Peyer's patch (tissue), 4 donors: ENCODE results near the gene ADORA2B. TPM values are rescaled to one million over a fixed set of nuclear protein-coding genes. Genes with fewer than 3 reads are reported as not detected.

Experiments used
- DNase-seq, 3 donors: peaks; one replicate each; pipeline ENCODE4 v3.0.0-alpha.2; 2017 to 2019
- H3K27ac ChIP-seq, 4 donors: fragments of 200-600 bp; sonication (generic); one replicate each; pipeline ENCODE4 v1.5.1; 2016 to 2019
- H3K27me3 ChIP-seq, 2 donors: fragments of 200-600 bp; sonication (generic); one replicate each; pipeline ENCODE4 v1.5.1; 2019
- H3K36me3 ChIP-seq, 3 donors: fragments of 200-600 bp; sonication (generic); one replicate each; pipeline ENCODE4 v1.5.1; 2016 to 2019
- H3K4me1 ChIP-seq, 4 donors: fragments of 200-600 bp; sonication (generic); one replicate each; pipeline ENCODE4 v1.5.1; 2016 to 2019
- H3K4me3 ChIP-seq, 4 donors: fragments of 200-600 bp; sonication (generic); 1 replicate in 3 of 4; 2 replicates in 1 of 4; pipeline ENCODE4 v1.5.1; 2016 to 2019; ENCODE audit warnings: mild to moderate bottlenecking in 1 of 4
- H3K9me3 ChIP-seq, 4 donors: fragments of 200-600 bp; sonication (generic); one replicate each; pipeline ENCODE4 v1.5.1; 2016 to 2019; ENCODE audit warnings: mild to moderate bottlenecking in 1 of 4
- CTCF ChIP-seq, 6 experiments: fragments of 450-650 bp in 4 of 6; fragments of 200-600 bp in 2 of 6; sonication (generic) in 1 of 6; IDR thresholded peaks; one replicate each; pipeline ENCODE4 v1.5.1; 2017 to 2019; ENCODE audit warnings: antibody characterized with exemption in 6 of 6, mild to moderate bottlenecking in 3 of 6, moderate library complexity in 1 of 6
- POLR2A ChIP-seq, 2 donors: fragments of 450-650 bp; IDR thresholded peaks; one replicate each; pipeline ENCODE4 v1.5.1; 2017; ENCODE audit warnings: antibody characterized with exemption in 2 of 2, mild to moderate bottlenecking in 2 of 2, moderate library complexity in 2 of 2
- total RNA-seq, 4 donors: library from RNA; depleted of rRNA; stranded (reverse); fragments of >200 nt; gene quantifications; one replicate each; pipeline ENCODE4 v1.1.0, GENCODE V29; 2016

Gene ADORA2B
- total RNA-seq, 4 donors from 2014 or later, result 7.2 to 16.5 (median 11.6) TPM

GRCh38 chr17:16019347-16019746 is 74.4 kb downstream of the ADORA2B start:
- no peak for DNase-seq
- TF ChIP-seq CTCF (IDR thresholded peaks at IDR 0.05), result no peak
- no peak for TF ChIP-seq POLR2A (IDR thresholded peaks at IDR 0.05)
- Histone ChIP-seq H3K27ac (no peak overlapping the region), H3K4me3 (no peak overlapping the region), H3K27me3 (no peaks in the 10 kb centered on the region), H3K4me1 (no peaks in the 10 kb centered on the region), H3K9me3 (no peaks in the 10 kb centered on the region), H3K36me3 (peaks cover 0 to 35% (median 0%) of the 10 kb centered on the region in 3 donors)

- H3K27ac ChIP-seq, result no peak overlapping the region
- TF ChIP-seq POLR2A (IDR thresholded peaks at IDR 0.05), result no peak
- H3K27me3 ChIP-seq, result no peaks in the 10 kb centered on the region
- peaks cover 0 to 65% (median 0%) of the 10 kb centered on the region in 3 donors for H3K36me3 ChIP-seq
- no peaks in the 10 kb centered on the region for H3K9me3 ChIP-seq
- H3K4me3 ChIP-seq, result no peak overlapping the region
- no peak for DNase-seq
- H3K4me1 ChIP-seq, result peaks cover 0 to 8% (median 0%) of the 10 kb centered on the region in 4 donors
Observed at GRCh38 chr17:16023881-16024280, 79.0 kb downstream of the ADORA2B start.

GRCh38 chr17:16025202-16025601 is 80.3 kb downstream of the ADORA2B start:
- no peak overlapping the region for H3K4me3 ChIP-seq
- DNase-seq, result no peak
- TF ChIP-seq POLR2A (IDR thresholded peaks at IDR 0.05), result no peak
- no peak for TF ChIP-seq CTCF (IDR thresholded peaks at IDR 0.05)
- H3K36me3 ChIP-seq, result peaks cover 0 to 68% (median 0%) of the 10 kb centered on the region in 3 donors
- H3K27ac ChIP-seq, result no peak overlapping the region
- H3K9me3 ChIP-seq, result no peaks in the 10 kb centered on the region
- peaks cover 0 to 8% (median 0%) of the 10 kb centered on the region in 4 donors for H3K4me1 ChIP-seq
- no peaks in the 10 kb centered on the region for H3K27me3 ChIP-seq

Other genes with a start within 250 kb of the ADORA2B start
- gene ZNF286A, start 245.4 kb upstream of the ADORA2B start, total RNA-seq, result 10 to 100 TPM in 2 of 4 donors, 1 to 10 TPM in 2; 4.6 to 34.7 (median 7.8) TPM
- under 1 TPM in 1 of 4 donors, not detected in 3; 0.28 TPM for gene TBC1D26, start 212.8 kb upstream of the ADORA2B start, total RNA-seq
- gene ZSWIM7, start 54.6 kb downstream of the ADORA2B start, total RNA-seq, result 10 to 100 TPM in 3 of 4 donors, 1 to 10 TPM in 1; 7.7 to 21.5 (median 12.9) TPM
- 100 to 1,000 TPM in 1 of 4 donors, 10 to 100 TPM in 3; 75.1 to 130 (median 92.0) TPM for gene TTC19, start 54.7 kb downstream of the ADORA2B start, total RNA-seq